Loucy (cell line): ENCODE results near the gene LRRC28.

Experiments used
- H2AFZ ChIP-seq: fragments of 200-600 bp; sonication (generic); 2 replicates; pipeline ENCODE4 v1.6.0; 2016; ENCODE audit warnings: antibody characterized with exemption, mild to moderate bottlenecking, low read length, moderate library complexity
- H3F3A ChIP-seq: fragments of 200-600 bp; 2 replicates; pipeline ENCODE4 v1.6.0; 2016; ENCODE audit warnings: antibody characterized with exemption, low read depth, mild to moderate bottlenecking
- H3K27me3 ChIP-seq: fragments of 200-600 bp; sonication (generic); 2 replicates; pipeline ENCODE4 v1.6.1; 2014; ENCODE audit warnings: low read length, mild to moderate bottlenecking; ENCODE audit not compliant: insufficient read depth, poor library complexity, severe bottlenecking
- H3K36me3 ChIP-seq: fragments of 200-600 bp; sonication (generic); 2 replicates; pipeline ENCODE4 v1.6.1; 2016; ENCODE audit warnings: low read length; ENCODE audit not compliant: insufficient read depth
- H3K4me1 ChIP-seq: fragments of 200-600 bp; sonication (generic); 2 replicates; pipeline ENCODE4 v1.5.1; 2014; ENCODE audit warnings: low read length, mild to moderate bottlenecking; ENCODE audit not compliant: insufficient read depth, poor library complexity, severe bottlenecking
- H3K4me2 ChIP-seq: fragments of 200-600 bp; sonication (generic); 2 replicates; pipeline ENCODE4 v1.6.0; 2014; ENCODE audit warnings: antibody characterized with exemption, low read length, low read depth, mild to moderate bottlenecking; ENCODE audit not compliant: poor library complexity, severe bottlenecking
- H3K4me3 ChIP-seq: fragments of 200-600 bp; sonication (generic); 2 replicates; pipeline ENCODE4 v1.5.1; 2014; ENCODE audit warnings: low read length, mild to moderate bottlenecking, mixed read lengths; ENCODE audit not compliant: poor library complexity, severe bottlenecking
- H3K79me2 ChIP-seq: fragments of 200-600 bp; sonication (generic); 2 replicates; pipeline ENCODE4 v1.6.1; 2014; ENCODE audit warnings: low read length; ENCODE audit not compliant: insufficient read depth
- H3K9ac ChIP-seq: fragments of 200-600 bp; sonication (generic); 2 replicates; pipeline ENCODE4 v1.6.0; 2014; ENCODE audit warnings: mild to moderate bottlenecking, low read depth, low read length, moderate library complexity; ENCODE audit not compliant: poor library complexity, severe bottlenecking
- H3K9me2 ChIP-seq: fragments of 200-600 bp; sonication (generic); replicated peaks from 2 replicates; pipeline ENCODE4 v1.6.1; 2016; ENCODE audit warnings: low read depth, low read length, mixed read lengths
- H3K9me3 ChIP-seq: fragments of 200-600 bp; sonication (generic); 2 replicates; pipeline ENCODE4 v1.6.1; 2014; ENCODE audit warnings: mild to moderate bottlenecking, antibody characterized with exemption, low read length, low read depth; ENCODE audit not compliant: insufficient read depth
- H4K20me1 ChIP-seq: fragments of 200-600 bp; sonication (generic); 2 replicates; pipeline ENCODE4 v1.6.0; 2014; ENCODE audit warnings: antibody characterized with exemption, low read length, mild to moderate bottlenecking; ENCODE audit not compliant: insufficient read depth, poor library complexity, severe bottlenecking
- CTCF ChIP-seq: fragments of 200-600 bp; sonication (generic); conservative IDR thresholded peaks from 2 replicates; pipeline ENCODE4 v1.5.1; 2014; ENCODE audit warnings: mild to moderate bottlenecking, antibody characterized with exemption, low read length
- EZH2phosphoT487 ChIP-seq: fragments of 200-600 bp; IDR thresholded peaks from 2 replicates; pipeline ENCODE4 v1.6.1; 2018; ENCODE audit warnings: antibody characterized with exemption, mild to moderate bottlenecking, moderate library complexity, borderline replicate concordance

Gene LRRC28

GRCh38 chr15:99427668-99428361 lies 176.5 kb downstream of the LRRC28 start:
- Histone ChIP-seq H4K20me1 (no peaks in the 10 kb centered on the region), H3K9me3 (no peaks in the 10 kb centered on the region), H3K4me2 (no peak overlapping the region), H3F3A (no peaks in the 10 kb centered on the region), H3K4me3 (no peak overlapping the region), H3K9me2 (no peaks in the 10 kb centered on the region), H3K36me3 (no peaks in the 10 kb centered on the region), H2AFZ (no peak overlapping the region), H3K9ac (no peak overlapping the region), H3K79me2 (no peaks in the 10 kb centered on the region), H3K27me3 (no peaks in the 10 kb centered on the region), H3K4me1 (peaks cover 11% of the 10 kb centered on the region)
- no peak for TF ChIP-seq CTCF
- no peak for TF ChIP-seq EZH2phosphoT487

- Histone ChIP-seq H3K9ac (no peak overlapping the region), H2AFZ (peak overlapping the region; percentile 67; the same call in 1 of the 2 replicates), H3K4me3 (no peak overlapping the region), H3K9me3 (no peaks in the 10 kb centered on the region), H3K4me1 (peaks cover 10% of the 10 kb centered on the region), H3K4me2 (no peak overlapping the region), H4K20me1 (no peaks in the 10 kb centered on the region), H3K79me2 (no peaks in the 10 kb centered on the region), H3K9me2 (no peaks in the 10 kb centered on the region), H3K36me3 (no peaks in the 10 kb centered on the region), H3F3A (no peaks in the 10 kb centered on the region), H3K27me3 (no peaks in the 10 kb centered on the region)
- no peak for TF ChIP-seq EZH2phosphoT487
- no peak for TF ChIP-seq CTCF
Measured at GRCh38 chr15:99429681-99430081, 178.4 kb downstream of the LRRC28 start.

GRCh38 chr15:99430881-99431401 lies 179.7 kb downstream of the LRRC28 start:
- H3K27me3 ChIP-seq: no peaks in the 10 kb centered on the region
- no peaks in the 10 kb centered on the region for H3K9me3 ChIP-seq
- no peaks in the 10 kb centered on the region for H3K4me1 ChIP-seq
- H2AFZ ChIP-seq: no peak overlapping the region
- H3K79me2 ChIP-seq: no peaks in the 10 kb centered on the region
- no peaks in the 10 kb centered on the region for H3K9me2 ChIP-seq
- H3K9ac ChIP-seq: no peak overlapping the region
- no peaks in the 10 kb centered on the region for H4K20me1 ChIP-seq
- H3K4me2 ChIP-seq: no peak overlapping the region
- no peaks in the 10 kb centered on the region for H3K36me3 ChIP-seq
- no peak overlapping the region for H3K4me3 ChIP-seq
- TF ChIP-seq EZH2phosphoT487: no peak
- no peak for TF ChIP-seq CTCF
- no peaks in the 10 kb centered on the region for H3F3A ChIP-seq
